Retinal pigment epithelial cell (primary cell): ENCODE data around the gene BLACAT1.

Experiments used
- DNase-seq: peaks from one replicate; pipeline ENCODE4 v3.0.0-alpha.2; 2010; ENCODE audit warnings: low read depth
- H3K4me3 ChIP-seq: 2 replicates; pipeline ENCODE4 v1.5.1; 2011; ENCODE audit warnings: mild to moderate bottlenecking, low read length, control low read depth, moderate library complexity
- CTCF ChIP-seq: conservative IDR thresholded peaks from 2 replicates; pipeline ENCODE4 v1.5.1; 2011; ENCODE audit warnings: low read depth, low read length, control low read depth, inconsistent platforms

BLACAT1 gene

GRCh38 chr1:205452933-205453332, 2.9 kb downstream of the BLACAT1 start:
- TF ChIP-seq CTCF, result no peak
- no peak overlapping the region for H3K4me3 ChIP-seq
- no peak for DNase-seq

- DNase-seq, result no peak
- TF ChIP-seq CTCF, result no peak
- no peak overlapping the region for H3K4me3 ChIP-seq
These were observed 3.5 kb downstream of the BLACAT1 start for GRCh38 chr1:205452364-205452763.

- no peak for TF ChIP-seq CTCF
- DNase-seq, result no peak
- no peak overlapping the region for H3K4me3 ChIP-seq
These were observed 4.1 kb downstream of the BLACAT1 start for GRCh38 chr1:205451759-205452164.

- TF ChIP-seq CTCF, result no peak
These were observed 4.6 kb downstream of the BLACAT1 start for GRCh38 chr1:205451202-205451601.

GRCh38 chr1:205450448-205450847, 5.4 kb downstream of the BLACAT1 start:
- TF ChIP-seq CTCF, result no peak
- H3K4me3 ChIP-seq, result no peak overlapping the region
- DNase-seq, result no peak

More at GRCh38 chr1:205451202-205451601, 4.6 kb downstream of the BLACAT1 start:
- no peak overlapping the region for H3K4me3 ChIP-seq
- no peak for DNase-seq

- TF ChIP-seq CTCF, result peak; percentile 14
- DNase-seq, result peak; percentile 46
- peak overlapping the region; percentile 57 for H3K4me3 ChIP-seq
These were observed 5.9 kb downstream of the BLACAT1 start for GRCh38 chr1:205449750-205450443.

GRCh38 chr1:205449254-205449749, 6.5 kb downstream of the BLACAT1 start:
- peak overlapping the region; percentile 57 for H3K4me3 ChIP-seq
- no peak for TF ChIP-seq CTCF
- no peak for DNase-seq
